Calu3 (cell line): ENCODE measurements around the gene DLG2. TPM values are rescaled to one million over a fixed set of nuclear protein-coding genes. Genes with fewer than 3 reads are reported as not detected.

Experiments
- BruUV-seq: library from RNA; stranded (reverse); fragments of 400-500 nt; replicated peaks from 2 replicates; lab custom pipeline; 2021; lab: Mats Ljungman, UMichigan
- CTCF ChIA-PET: fragments of 300-600 bp; sonication (Branson Sonifier 250); formaldehyde crosslinking; loops from one replicate; lab custom pipeline; 2022; ENCODE audit warnings: antibody characterized with exemption; lab: Charles Lee
- DNase-seq: peaks from one replicate; pipeline ENCODE4 v3.0.0; 2022
- H3K27ac Mint-ChIP-seq: one replicate; pipeline ENCODE4 v1.8.0; 2022; ENCODE audit warnings: mixed read lengths; ENCODE audit not compliant: unreplicated experiment
- H3K27me3 Mint-ChIP-seq: one replicate; pipeline ENCODE4 v1.8.0; 2022; ENCODE audit warnings: mixed read lengths; ENCODE audit not compliant: unreplicated experiment
- H3K36me3 Mint-ChIP-seq: one replicate; pipeline ENCODE4 v1.8.0; 2022; ENCODE audit warnings: mild to moderate bottlenecking, moderate library complexity, mixed read lengths; ENCODE audit not compliant: insufficient read depth, unreplicated experiment
- H3K4me1 Mint-ChIP-seq: one replicate; pipeline ENCODE4 v1.8.0; 2022; ENCODE audit warnings: mild to moderate bottlenecking, low read depth, mixed read lengths; ENCODE audit not compliant: unreplicated experiment
- H3K4me3 Mint-ChIP-seq: one replicate; pipeline ENCODE4 v1.8.0; 2022; ENCODE audit warnings: mild to moderate bottlenecking, low read depth, moderate library complexity, mixed read lengths; ENCODE audit not compliant: unreplicated experiment
- H3K9me3 Mint-ChIP-seq: one replicate; pipeline ENCODE4 v1.8.0; 2022; ENCODE audit warnings: low read depth, mixed read lengths; ENCODE audit not compliant: unreplicated experiment
- CTCF ChIP-seq: fragments of 200-600 bp; IDR thresholded peaks from one replicate; pipeline ENCODE4 v1.8.0; 2022; ENCODE audit warnings: antibody characterized with exemption; ENCODE audit not compliant: unreplicated experiment
- intact Hi-C: fragments of 100-400 bp; cut with micrococcal nuclease; formaldehyde crosslinking; loops from one replicate; pipeline ENCODE4 v1.10.0; 2022; ENCODE audit not compliant: unreplicated experiment
- total RNA-seq: library from RNA; stranded (reverse); gene quantifications from 2 replicates; pipeline ENCODE4 v1.2.3, GENCODE V29; 2022

Gene DLG2
- total RNA-seq, 1 experiment from 2014 or later = 0.71 TPM

- Mint-ChIP-seq H3K27me3 (peaks cover 2% of the 10 kb centered on the region), H3K9me3 (no peaks in the 10 kb centered on the region), H3K4me1 (no peaks in the 10 kb centered on the region), H3K27ac (no peak overlapping the region), H3K36me3 (peaks cover 6% of the 10 kb centered on the region), H3K4me3 (no peak overlapping the region)
- peak; percentile 40 for TF ChIP-seq CTCF
- intact Hi-C loops = loop anchor here (1.0 to 10.0 kb wide), 2 partner anchors 156 to 320 kb away; no protein-coding TSS in a partner anchor
- peak; percentile 65 for DNase-seq
- CTCF ChIA-PET = no interaction called here
- no TSS peak for BruUV-seq
Observed at GRCh38 chr11:84714316-84714780, 912.8 kb downstream of the DLG2 start.

- Mint-ChIP-seq H3K27me3 (peaks cover 10% of the 10 kb centered on the region), H3K4me1 (peaks cover 27% of the 10 kb centered on the region), H3K27ac (no peak overlapping the region), H3K36me3 (no peaks in the 10 kb centered on the region), H3K4me3 (no peak overlapping the region), H3K9me3 (no peaks in the 10 kb centered on the region)
- intact Hi-C loops = no loop called here
- CTCF ChIA-PET = no interaction called here
- DNase-seq = no peak
- no TSS peak for BruUV-seq
- TF ChIP-seq CTCF = no peak
Observed at GRCh38 chr11:84691830-84692229, 935.3 kb downstream of the DLG2 start.

GRCh38 chr11:84687433-84687832 lies 939.7 kb downstream of the DLG2 start:
- Mint-ChIP-seq H3K36me3 (no peaks in the 10 kb centered on the region), H3K27ac (no peak overlapping the region), H3K27me3 (no peaks in the 10 kb centered on the region), H3K4me3 (no peak overlapping the region), H3K4me1 (peaks cover 28% of the 10 kb centered on the region), H3K9me3 (no peaks in the 10 kb centered on the region)
- CTCF ChIA-PET = no interaction called here
- no TSS peak for BruUV-seq
- intact Hi-C loops = no loop called here
- no peak for DNase-seq
- no peak for TF ChIP-seq CTCF

GRCh38 chr11:84686716-84687115 lies 940.4 kb downstream of the DLG2 start:
- H3K9me3 Mint-ChIP-seq = no peaks in the 10 kb centered on the region
- H3K36me3 Mint-ChIP-seq = no peaks in the 10 kb centered on the region
- no peak overlapping the region for H3K27ac Mint-ChIP-seq
- H3K4me3 Mint-ChIP-seq = no peak overlapping the region
- CTCF ChIA-PET = no interaction called here
- no TSS peak for BruUV-seq
- DNase-seq = no peak
- H3K4me1 Mint-ChIP-seq = peaks cover 28% of the 10 kb centered on the region
- intact Hi-C loops = no loop called here
- TF ChIP-seq CTCF = no peak
- no peaks in the 10 kb centered on the region for H3K27me3 Mint-ChIP-seq
